Measurements from ENCODE around the gene C2CD4C. TPM values are rescaled to one million over a fixed set of nuclear protein-coding genes. Genes with fewer than 3 reads are reported as not detected.
"Not testable (repeated sequence)": the region's sequence is repeated elsewhere in the genome, so short reads cannot be mapped to it uniquely, and the experiment has no call there.

C2CD4C gene
- total and polyA plus RNA-seq, 2 of the 13 experiments (the other 11 are each of a cell fraction or from before 2014, with no cell fraction given) = not detected

- FAIRE-seq (no peak), ATAC-seq (peak; percentile 16), DNase-seq (ENCODE audit: low spot score) (no peak)
- Histone ChIP-seq H3K36me3 (replicated peaks in 1 of 2; ENCODE audit: control insufficient read depth in 1 of 2, insufficient read depth in 2 of 2, low read length in 2 of 2) (no peaks in the 10 kb centered on the region), H2AFZ (ENCODE audit: low read length) (no peak overlapping the region), H3K4me1 (ENCODE audit: insufficient read depth, low read length) (no peaks in the 10 kb centered on the region), H3K27me3 (ENCODE audit: control insufficient read depth in 1 of 2, insufficient read depth in 2 of 2, low read length in 2 of 2) (peaks cover 17 to 55% of the 10 kb centered on the region in 2 experiments), H3K9me3 (ENCODE audit: low read length) (no peaks in the 10 kb centered on the region), H3K9ac (ENCODE audit: insufficient read depth, low read depth, low read length) (no peak overlapping the region), H4K20me1 (ENCODE audit: insufficient read depth, low read length) (peaks cover 6% of the 10 kb centered on the region; the same call in 1 of the 2 replicates), H3K79me2 (ENCODE audit: insufficient read depth, low read length) (no peaks in the 10 kb centered on the region), H3K27ac (ENCODE audit: extremely low read length, insufficient read depth, low read length) (no peak overlapping the region), H3K4me3 (replicated peaks in 1 of 3; ENCODE audit: insufficient read depth in 1 of 3, low read depth in 2 of 3, low read length in 3 of 3) (no peak overlapping the region), H3K4me2 (ENCODE audit: low read depth, low read length) (no peak overlapping the region)
- in situ Hi-C loops (cut with HindIII; ENCODE audit: extremely low pct_ligation_motif_present, low pct_unique_long_range_greater_than_20kb) = no loop called here
- intact Hi-C loops (cut with micrococcal nuclease; ENCODE audit: unreplicated experiment) = no loop called here
- TF ChIP-seq GZF1 (CRISPR knock-in tag; IDR thresholded peaks at IDR 0.05) (0 out of 2 replicates have a peak, but pooled peaks have one; percentile 2), TAF1 (CRISPR knock-in tag; IDR thresholded peaks at IDR 0.05) (no peak)
- POLR2A ChIA-PET = no interaction called here
- 0% methylated on average over 1 of the region's 13 CpGs for WGBS (ENCODE audit: low lambda C conversion rate)
- CTCF ChIA-PET (ENCODE audit: low intra/inter-chr PET ratio, low total read pairs) = no interaction called here
- BruUV-seq (replicated peaks) = no TSS peak
Observed at GRCh38 chr19:411723-412355, 2.9 kb upstream of the C2CD4C start.

- H3K4me2 ChIP-seq (ENCODE audit: low read depth, low read length); BruUV-seq (replicated peaks); intact Hi-C loops (cut with micrococcal nuclease; ENCODE audit: unreplicated experiment); FAIRE-seq; ATAC-seq; H3K36me3 ChIP-seq (replicated peaks in 1 of 2; ENCODE audit: control insufficient read depth in 1 of 2, insufficient read depth in 2 of 2, low read length in 2 of 2); H3K79me2 ChIP-seq (ENCODE audit: insufficient read depth, low read length); H3K9ac ChIP-seq (ENCODE audit: insufficient read depth, low read depth, low read length); H3K4me3 ChIP-seq (replicated peaks in 1 of 3; ENCODE audit: insufficient read depth in 1 of 3, low read depth in 2 of 3, low read length in 3 of 3); H3K27ac ChIP-seq (ENCODE audit: extremely low read length, insufficient read depth, low read length); POLR2A ChIA-PET; H3K4me1 ChIP-seq (ENCODE audit: insufficient read depth, low read length); in situ Hi-C loops (cut with HindIII; ENCODE audit: extremely low pct_ligation_motif_present, low pct_unique_long_range_greater_than_20kb); H2AFZ ChIP-seq (ENCODE audit: low read length); H4K20me1 ChIP-seq (ENCODE audit: insufficient read depth, low read length); CTCF ChIA-PET (ENCODE audit: low intra/inter-chr PET ratio, low total read pairs); H3K9me3 ChIP-seq (ENCODE audit: low read length); DNase-seq (ENCODE audit: low spot score): not testable (repeated sequence)
- WGBS (ENCODE audit: low lambda C conversion rate) = no CpG with 5 or more reads among the region's 22 CpGs
- peaks cover 21 to 62% of the 10 kb centered on the region in 2 experiments for H3K27me3 ChIP-seq (ENCODE audit: control insufficient read depth in 1 of 2, insufficient read depth in 2 of 2, low read length in 2 of 2)
- 0 out of 2 replicates have a peak, but pooled peaks have one; percentile 32 for TF ChIP-seq GZF1 (CRISPR knock-in tag; IDR thresholded peaks at IDR 0.05)
Observed at GRCh38 chr19:411121-411722, 2.3 kb upstream of the C2CD4C start.
